ENCODE measurements around the gene PITPNC1. TPM values are rescaled to one million over a fixed set of nuclear protein-coding genes. Genes with fewer than 3 reads are reported as not detected.

PITPNC1 gene
- total RNA-seq, 4 donors from 2014 or later: 14.1 to 35.5 (median 31.8) TPM

DNA sequence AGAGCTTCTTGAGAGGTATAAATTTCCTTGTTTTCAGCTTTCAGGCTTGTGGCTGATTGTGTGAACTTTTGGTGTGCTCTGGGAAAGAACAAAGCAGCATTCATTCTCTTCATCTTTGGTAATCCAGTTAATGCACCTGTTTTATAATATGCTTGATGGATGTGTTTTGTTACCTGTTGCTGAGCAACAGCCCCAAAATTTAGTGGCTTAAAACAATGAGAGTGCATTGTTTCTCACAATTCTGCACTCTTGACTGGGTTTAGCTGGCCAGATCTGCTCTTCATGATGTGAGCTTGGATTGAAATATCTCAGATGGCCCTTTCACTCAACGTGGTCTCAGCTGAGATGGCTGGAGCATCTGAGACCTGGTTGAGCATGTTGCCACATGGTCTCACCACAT, 281.9 kb downstream of the PITPNC1 start:
- H3K36me3 ChIP-seq: peaks cover 0 to 3% (median 1%) of the 10 kb centered on the region in 4 donors
- H3K9me3 ChIP-seq: no peaks in the 10 kb centered on the region
- no peak for DNase-seq (ENCODE audit: extremely low spot score)
- no peak overlapping the region for H3K4me3 ChIP-seq
- no peaks in the 10 kb centered on the region for H3K27me3 ChIP-seq
- no peak overlapping the region for H3K27ac ChIP-seq (replicated peaks in 1 of 4)
- intact Hi-C loops (cut with DNase I): no loop called here
- TF ChIP-seq EP300 (IDR thresholded peaks at IDR 0.05) (no peak), POLR2AphosphoS5 (IDR thresholded peaks at IDR 0.05) (no peak), POLR2A (IDR thresholded peaks at IDR 0.05; ENCODE audit: low read depth) (no peak)
- TF ChIP-seq, protein P1, sequence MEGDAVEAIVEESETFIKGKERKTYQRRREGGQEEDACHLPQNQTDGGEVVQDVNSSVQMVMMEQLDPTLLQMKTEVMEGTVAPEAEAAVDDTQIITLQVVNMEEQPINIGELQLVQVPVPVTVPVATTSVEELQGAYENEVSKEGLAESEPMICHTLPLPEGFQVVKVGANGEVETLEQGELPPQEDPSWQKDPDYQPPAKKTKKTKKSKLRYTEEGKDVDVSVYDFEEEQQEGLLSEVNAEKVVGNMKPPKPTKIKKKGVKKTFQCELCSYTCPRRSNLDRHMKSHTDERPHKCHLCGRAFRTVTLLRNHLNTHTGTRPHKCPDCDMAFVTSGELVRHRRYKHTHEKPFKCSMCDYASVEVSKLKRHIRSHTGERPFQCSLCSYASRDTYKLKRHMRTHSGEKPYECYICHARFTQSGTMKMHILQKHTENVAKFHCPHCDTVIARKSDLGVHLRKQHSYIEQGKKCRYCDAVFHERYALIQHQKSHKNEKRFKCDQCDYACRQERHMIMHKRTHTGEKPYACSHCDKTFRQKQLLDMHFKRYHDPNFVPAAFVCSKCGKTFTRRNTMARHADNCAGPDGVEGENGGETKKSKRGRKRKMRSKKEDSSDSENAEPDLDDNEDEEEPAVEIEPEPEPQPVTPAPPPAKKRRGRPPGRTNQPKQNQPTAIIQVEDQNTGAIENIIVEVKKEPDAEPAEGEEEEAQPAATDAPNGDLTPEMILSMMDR (IDR thresholded peaks at IDR 0.05): no peak
- H3K4me1 ChIP-seq: no peaks in the 10 kb centered on the region
- 33% methylated on average over 1 of the region's 1 CpG for WGBS

DNA sequence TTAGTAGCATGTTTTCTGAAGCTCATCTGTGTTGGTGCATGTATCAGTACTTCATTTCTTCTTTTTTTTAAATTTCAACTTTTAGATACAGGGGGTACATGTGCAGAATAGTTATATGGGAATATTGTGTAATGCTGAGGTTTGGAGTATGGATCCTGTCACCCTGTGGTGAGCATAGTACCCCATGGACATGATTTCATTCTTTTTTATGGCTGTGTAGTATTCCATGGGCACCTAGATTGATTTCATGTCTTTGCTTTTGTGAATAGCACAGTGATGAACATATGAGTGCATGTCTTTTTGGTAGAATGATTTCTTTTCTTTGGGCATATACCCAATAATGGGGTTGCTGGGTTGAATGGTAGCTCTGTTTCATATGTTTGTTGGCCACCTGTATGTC, 285.6 kb downstream of the PITPNC1 start:
- H3K4me1 ChIP-seq: no peaks in the 10 kb centered on the region
- no peak overlapping the region for H3K4me3 ChIP-seq
- intact Hi-C loops (cut with DNase I): no loop called here
- no peak overlapping the region for H3K27ac ChIP-seq (replicated peaks in 1 of 4)
- H3K27me3 ChIP-seq: no peaks in the 10 kb centered on the region
- H3K36me3 ChIP-seq: no peaks in the 10 kb centered on the region
- no peaks in the 10 kb centered on the region for H3K9me3 ChIP-seq
- no peak for TF ChIP-seq POLR2AphosphoS5 (IDR thresholded peaks at IDR 0.05)
- TF ChIP-seq POLR2A (IDR thresholded peaks at IDR 0.05; ENCODE audit: low read depth): no peak
- TF ChIP-seq, protein P1 (IDR thresholded peaks at IDR 0.05): no peak
- TF ChIP-seq EP300 (IDR thresholded peaks at IDR 0.05): no peak
- DNase-seq (ENCODE audit: extremely low spot score): no peak

DNA sequence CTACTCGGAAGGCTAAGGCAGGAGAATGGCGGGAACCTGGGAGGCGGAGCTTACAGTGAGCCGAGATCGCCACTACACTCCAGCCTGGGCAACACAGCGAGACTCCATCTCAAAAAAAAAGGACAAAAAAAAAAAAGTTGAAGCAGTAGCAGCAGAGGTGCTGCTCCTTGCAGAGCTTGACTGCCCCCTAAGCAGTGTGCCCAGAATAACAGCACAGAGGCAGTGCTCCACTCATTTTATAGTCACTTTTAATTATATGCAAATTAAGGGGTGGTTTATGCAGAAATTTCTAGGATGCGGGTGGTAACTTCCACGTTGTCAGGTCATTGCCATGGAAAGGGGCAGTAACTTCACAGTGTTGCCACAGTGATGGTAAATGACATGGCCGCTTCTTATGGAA, 286.4 kb downstream of the PITPNC1 start:
- 92% methylated on average over 9 of the region's 9 CpGs for WGBS
- H3K27me3 ChIP-seq: no peaks in the 10 kb centered on the region
- no peak for TF ChIP-seq POLR2A (IDR thresholded peaks at IDR 0.05; ENCODE audit: low read depth)
- TF ChIP-seq EP300 (IDR thresholded peaks at IDR 0.05): no peak
- TF ChIP-seq, protein P1 (IDR thresholded peaks at IDR 0.05): no peak
- TF ChIP-seq POLR2AphosphoS5 (IDR thresholded peaks at IDR 0.05): no peak
- DNase-seq (ENCODE audit: extremely low spot score): no peak
- no peaks in the 10 kb centered on the region for H3K4me1 ChIP-seq
- H3K4me3 ChIP-seq: no peak overlapping the region
- no peak overlapping the region for H3K27ac ChIP-seq (replicated peaks in 1 of 4)
- intact Hi-C loops (cut with DNase I): no loop called here
- no peaks in the 10 kb centered on the region for H3K9me3 ChIP-seq
- no peaks in the 10 kb centered on the region for H3K36me3 ChIP-seq

DNA sequence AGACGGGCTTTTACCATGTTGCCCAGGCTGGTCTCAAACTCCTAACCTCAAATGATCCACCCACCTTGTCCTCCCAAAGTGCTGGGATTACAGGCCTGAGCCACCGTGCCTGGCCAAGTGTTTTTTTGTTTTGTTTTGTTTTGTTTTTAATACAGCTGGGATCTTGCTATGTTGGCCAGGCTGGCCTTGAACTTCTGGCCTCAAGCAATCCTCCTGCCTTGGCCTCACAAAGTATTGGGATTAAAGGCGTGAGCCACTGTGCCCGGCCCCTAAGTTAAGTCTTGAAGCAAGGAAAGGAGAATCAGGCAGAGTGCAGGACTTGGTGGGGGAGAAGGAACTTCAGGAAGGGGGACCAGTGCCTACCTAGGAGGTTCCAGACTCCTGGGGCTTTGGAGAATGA, 288.9 kb downstream of the PITPNC1 start:
- H3K27ac ChIP-seq (replicated peaks in 1 of 4): no peak overlapping the region
- no peaks in the 10 kb centered on the region for H3K4me1 ChIP-seq
- DNase-seq (ENCODE audit: extremely low spot score): no peak
- intact Hi-C loops (cut with DNase I): no loop called here
- no peaks in the 10 kb centered on the region for H3K9me3 ChIP-seq
- TF ChIP-seq, protein P1 (IDR thresholded peaks at IDR 0.05): no peak
- TF ChIP-seq POLR2A (IDR thresholded peaks at IDR 0.05; ENCODE audit: low read depth): no peak
- TF ChIP-seq POLR2AphosphoS5 (IDR thresholded peaks at IDR 0.05): no peak
- TF ChIP-seq EP300 (IDR thresholded peaks at IDR 0.05): no peak
- H3K4me3 ChIP-seq: no peak overlapping the region
- H3K36me3 ChIP-seq: peaks cover 4 to 15% (median 12%) of the 10 kb centered on the region in 4 donors
- H3K27me3 ChIP-seq: no peaks in the 10 kb centered on the region
- WGBS: 97% methylated on average over 4 of the region's 4 CpGs

DNA sequence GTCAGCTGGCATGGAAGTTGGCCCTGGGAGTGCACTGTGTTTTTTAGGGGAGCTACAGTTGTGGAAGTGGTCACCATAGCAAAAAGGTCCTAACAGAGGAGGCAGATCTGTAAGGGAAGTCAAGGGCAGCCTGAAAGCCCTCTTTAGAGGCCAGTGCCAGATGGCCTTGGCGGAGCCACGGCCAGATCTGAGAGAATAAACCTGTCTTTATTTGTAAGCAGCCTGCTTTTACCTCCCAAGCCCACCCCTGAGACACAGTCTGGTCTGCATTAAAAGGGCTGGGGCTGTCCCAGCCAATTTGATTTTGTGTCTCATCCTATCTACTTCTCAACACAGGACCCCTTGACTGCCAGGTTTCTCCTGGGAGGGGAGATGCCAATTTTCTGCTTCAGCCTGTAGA, 289.6 kb downstream of the PITPNC1 start:
- Histone ChIP-seq H3K9me3 (no peaks in the 10 kb centered on the region), H3K27ac (replicated peaks in 1 of 4) (no peak overlapping the region), H3K4me1 (no peaks in the 10 kb centered on the region), H3K27me3 (no peaks in the 10 kb centered on the region), H3K36me3 (peaks cover 5 to 19% (median 12%) of the 10 kb centered on the region in 4 donors), H3K4me3 (no peak overlapping the region)
- no peak for DNase-seq (ENCODE audit: extremely low spot score)
- intact Hi-C loops (cut with DNase I): no loop called here
- TF ChIP-seq POLR2AphosphoS5 (IDR thresholded peaks at IDR 0.05) (no peak), EP300 (IDR thresholded peaks at IDR 0.05) (no peak), POLR2A (IDR thresholded peaks at IDR 0.05; ENCODE audit: low read depth) (no peak)
- TF ChIP-seq, protein P1 (IDR thresholded peaks at IDR 0.05): no peak
- WGBS: 75% methylated on average over 2 of the region's 2 CpGs

Measured in esophagus muscularis mucosa (tissue), 4 donors.